BLaER1 treated with 17β-estradiol and CSF1 and Interleukin-3, amounts not matched to agents 10 nM and 100 nM (cell line): Measurements from ENCODE around the gene CXXC1.
"Not testable (repeated sequence)": the region's sequence is repeated elsewhere in the genome, so short reads cannot be mapped to it uniquely, and the experiment has no call there.

Source experiments
- H3K27ac ChIP-seq, 11 experiments: shearing (Covaris generic); formaldehyde crosslinking; 2 replicates each; pipeline ENCODE4 v1.8.1; 2022
- H3K27me3 ChIP-seq, 11 experiments: shearing (Covaris generic); formaldehyde crosslinking; 2 replicates each; pipeline ENCODE4 v1.8.1; 2022
- H3K36me3 ChIP-seq, 11 experiments: shearing (Covaris generic); formaldehyde crosslinking; 2 replicates each; pipeline ENCODE4 v1.8.1; 2022
- H3K4me1 ChIP-seq, 10 experiments: shearing (Covaris generic); formaldehyde crosslinking; 2 replicates each; pipeline ENCODE4 v1.8.1; 2022
- H3K4me2 ChIP-seq, 11 experiments: shearing (Covaris generic); formaldehyde crosslinking; 2 replicates each; pipeline ENCODE4 v1.8.1; 2022
- H3K4me3 ChIP-seq, 10 experiments: shearing (Covaris generic); formaldehyde crosslinking; 2 replicates each; pipeline ENCODE4 v1.8.1; 2022
- H3K9ac ChIP-seq, 11 experiments: shearing (Covaris generic); formaldehyde crosslinking; 2 replicates each; pipeline ENCODE4 v1.8.1; 2022
- H3K9me3 ChIP-seq, 11 experiments: shearing (Covaris generic); formaldehyde crosslinking; replicated peaks in 1 of 11; 2 replicates each; pipeline ENCODE4 v1.8.1; 2022
- H4K20me1 ChIP-seq, 11 experiments: shearing (Covaris generic); formaldehyde crosslinking; 2 replicates each; pipeline ENCODE4 v1.8.1; 2022
- Cebpa-rat ChIP-seq, 11 experiments: shearing (Covaris generic); IDR thresholded peaks; 2 replicates each; pipeline ENCODE4 v1.8.1; 2022

Gene CXXC1

DNA sequence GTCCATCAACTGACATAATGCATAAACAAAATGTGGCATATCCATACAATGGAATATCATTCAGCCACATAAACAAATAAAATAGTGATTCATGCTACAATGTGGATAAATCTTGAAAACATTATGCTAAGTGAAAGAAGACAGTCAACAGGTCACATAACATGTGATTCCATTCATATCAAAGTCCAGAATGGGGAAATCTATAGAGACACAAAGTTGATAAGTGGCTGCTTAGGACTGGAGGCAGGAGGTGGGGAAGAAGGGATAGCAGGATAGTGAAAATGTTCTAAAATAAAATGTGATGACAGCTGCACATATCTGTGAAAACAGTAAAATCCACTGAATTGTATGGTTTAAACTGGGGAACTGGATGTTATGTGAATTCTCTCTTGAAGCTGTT lies 39.9 kb downstream of the CXXC1 start:
- no peaks in the 10 kb centered on the region for H3K4me1 ChIP-seq
- H3K9ac ChIP-seq: no peak overlapping the region

GRCh38 chr18:50241768-50242167 lies 45.7 kb downstream of the CXXC1 start:
- peaks cover 31 to 51% (median 46%) of the 10 kb centered on the region in 11 experiments for H3K9me3 ChIP-seq
- H3K27me3 ChIP-seq, H3K4me3 ChIP-seq, H3K9ac ChIP-seq, H4K20me1 ChIP-seq, H3K27ac ChIP-seq, H3K4me2 ChIP-seq, H3K4me1 ChIP-seq, H3K36me3 ChIP-seq: not testable (repeated sequence)

More for the DNA sequence above, 39.9 kb downstream of the CXXC1 start:
- H3K27me3 ChIP-seq: no peaks in the 10 kb centered on the region
- no peaks in the 10 kb centered on the region for H3K36me3 ChIP-seq
- peaks cover 8 to 24% (median 21%) of the 10 kb centered on the region in 11 experiments; a peak in 21 of 22 replicates for H3K9me3 ChIP-seq
- no peaks in the 10 kb centered on the region for H4K20me1 ChIP-seq
- no peak overlapping the region for H3K27ac ChIP-seq
- no peak for TF ChIP-seq Cebpa-rat (IDR thresholded peaks at IDR 0.05)
- no peak overlapping the region for H3K4me2 ChIP-seq
- no peak overlapping the region for H3K4me3 ChIP-seq

DNA sequence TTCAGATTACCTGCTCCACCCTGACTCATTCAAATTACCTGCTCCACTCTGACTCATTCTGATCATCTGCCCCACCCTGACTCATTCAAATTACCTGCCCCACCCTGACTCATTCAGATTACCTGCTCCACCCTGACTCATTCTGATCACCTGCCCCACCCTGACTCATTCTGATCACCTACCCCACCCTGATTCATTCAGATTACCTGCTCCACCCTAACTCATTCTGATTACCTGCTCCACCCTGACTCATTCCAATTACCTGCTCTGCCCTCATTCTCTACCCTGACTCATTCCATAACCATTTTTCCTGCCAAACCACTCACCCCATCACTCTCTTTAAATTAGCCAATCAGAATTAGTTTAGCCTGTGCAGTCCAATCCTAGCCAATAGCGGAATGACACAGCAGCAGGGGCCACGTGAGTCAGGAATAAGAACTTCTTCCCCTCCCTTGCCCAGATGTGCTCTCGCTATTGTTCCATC lies 47.4 kb downstream of the CXXC1 start:
- no peak overlapping the region for H3K4me2 ChIP-seq
- no peak overlapping the region for H3K4me3 ChIP-seq
- no peaks in the 10 kb centered on the region for H3K36me3 ChIP-seq
- H3K9ac ChIP-seq: no peak overlapping the region
- no peaks in the 10 kb centered on the region for H3K27me3 ChIP-seq
- H3K27ac ChIP-seq: no peak overlapping the region
- H4K20me1 ChIP-seq: no peaks in the 10 kb centered on the region
- H3K4me1 ChIP-seq: no peaks in the 10 kb centered on the region; a peak in 1 of 20 replicates
- H3K9me3 ChIP-seq: peaks cover 31 to 51% (median 46%) of the 10 kb centered on the region in 11 experiments
- no peak for TF ChIP-seq Cebpa-rat (IDR thresholded peaks at IDR 0.05)

DNA sequence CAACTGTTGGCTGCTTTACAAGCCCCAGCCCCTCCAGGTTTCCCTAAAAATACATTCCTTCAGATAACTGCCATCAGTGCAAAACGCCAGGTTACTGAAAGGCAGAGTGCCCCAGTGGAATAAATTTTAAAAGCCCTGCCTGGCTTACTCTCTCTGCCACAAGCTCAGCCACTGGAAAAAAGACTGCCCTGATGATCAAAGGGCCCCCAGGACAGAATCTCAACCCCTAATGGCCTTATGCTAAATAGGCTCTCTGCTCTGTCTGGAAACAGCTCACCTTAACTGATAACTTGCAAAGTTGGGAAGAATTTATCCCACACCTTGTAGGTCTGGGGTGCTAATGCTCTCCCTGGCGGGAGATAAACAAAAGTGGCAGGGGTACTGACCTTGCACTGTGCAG lies 55.1 kb downstream of the CXXC1 start:
- Histone ChIP-seq H3K4me3 (no peak overlapping the region), H4K20me1 (no peaks in the 10 kb centered on the region), H3K27me3 (no peaks in the 10 kb centered on the region; a peak in 1 of 22 replicates), H3K4me2 (peak overlapping the region in 9 of 11 experiments; percentile 6 to 77 (median 62); a peak in 15 of 22 replicates), H3K27ac (no peak overlapping the region), H3K9me3 (no peaks in the 10 kb centered on the region; a peak in 2 of 22 replicates), H3K4me1 (peaks cover 0 to 39% (median 29%) of the 10 kb centered on the region in 10 experiments; a peak in 16 of 20 replicates), H3K36me3 (no peaks in the 10 kb centered on the region), H3K9ac (0 out of 22 replicates have a peak overlapping the region, but pooled peaks of 2 of the 11 experiments have one; percentile 2 to 42)
- TF ChIP-seq Cebpa-rat (IDR thresholded peaks at IDR 0.05): no peak
